Thoracic aorta (tissue), 2 donors: Measurements from ENCODE around the gene FAM120A. TPM values are rescaled to one million over a fixed set of nuclear protein-coding genes. Genes with fewer than 3 reads are reported as not detected.

Experiments used
- ATAC-seq: fragments of 150-250 bp; one replicate; pipeline ENCODE4 v1.8.0; 2017; ENCODE audit warnings: low read depth; ENCODE audit not compliant: insufficient number of reproducible peaks, low FRiP score
- DNase-seq: peaks from one replicate; pipeline ENCODE4 v3.0.0-alpha.2; 2020; ENCODE audit warnings: low spot score
- H3K27ac ChIP-seq, 2 donors: fragments of 200-600 bp; sonication (generic); 1 replicate in 1 of 2; 2 replicates in 1 of 2; pipeline ENCODE4 v1.5.1; 2016; ENCODE audit warnings: mild to moderate bottlenecking in 2 of 2, moderate library complexity in 2 of 2
- H3K27me3 ChIP-seq: fragments of 200-600 bp; sonication (generic); replicated peaks from 2 replicates; pipeline ENCODE4 v1.6.0; 2016; ENCODE audit warnings: mild to moderate bottlenecking; ENCODE audit not compliant: insufficient read depth
- H3K36me3 ChIP-seq: fragments of 200-600 bp; sonication (generic); one replicate; pipeline ENCODE4 v1.5.1; 2016
- H3K4me1 ChIP-seq, 2 donors: fragments of 200-600 bp; sonication (generic); 1 replicate in 1 of 2; 2 replicates in 1 of 2; pipeline versions ENCODE4 v1.5.1 to v1.6.0; 2016; ENCODE audit warnings: low read depth in 2 of 2, mild to moderate bottlenecking in 1 of 2; ENCODE audit not compliant: control insufficient read depth in 1 of 2
- H3K4me3 ChIP-seq: fragments of 200-600 bp; sonication (generic); 2 replicates; pipeline ENCODE4 v1.5.1; 2016; ENCODE audit warnings: mild to moderate bottlenecking
- H3K9me3 ChIP-seq: fragments of 200-600 bp; sonication (generic); 2 replicates; pipeline ENCODE4 v1.5.1; 2016
- total RNA-seq, 2 donors: library from RNA; depleted of rRNA; stranded (reverse); fragments of >200 nt; gene quantifications; one replicate each; pipeline versions ENCODE4 v1.1.0 to v1.2.3, GENCODE V29; 2016
- TF ChIP-seq, protein P1 (sequence below): fragments of 200-600 bp; sonication (generic); IDR thresholded peaks from one replicate; pipeline ENCODE4 v1.5.1; 2019; ENCODE audit warnings: antibody characterized with exemption

FAM120A gene
- total RNA-seq, 2 donors from 2014 or later = 65.3 to 87.8 TPM

DNA sequence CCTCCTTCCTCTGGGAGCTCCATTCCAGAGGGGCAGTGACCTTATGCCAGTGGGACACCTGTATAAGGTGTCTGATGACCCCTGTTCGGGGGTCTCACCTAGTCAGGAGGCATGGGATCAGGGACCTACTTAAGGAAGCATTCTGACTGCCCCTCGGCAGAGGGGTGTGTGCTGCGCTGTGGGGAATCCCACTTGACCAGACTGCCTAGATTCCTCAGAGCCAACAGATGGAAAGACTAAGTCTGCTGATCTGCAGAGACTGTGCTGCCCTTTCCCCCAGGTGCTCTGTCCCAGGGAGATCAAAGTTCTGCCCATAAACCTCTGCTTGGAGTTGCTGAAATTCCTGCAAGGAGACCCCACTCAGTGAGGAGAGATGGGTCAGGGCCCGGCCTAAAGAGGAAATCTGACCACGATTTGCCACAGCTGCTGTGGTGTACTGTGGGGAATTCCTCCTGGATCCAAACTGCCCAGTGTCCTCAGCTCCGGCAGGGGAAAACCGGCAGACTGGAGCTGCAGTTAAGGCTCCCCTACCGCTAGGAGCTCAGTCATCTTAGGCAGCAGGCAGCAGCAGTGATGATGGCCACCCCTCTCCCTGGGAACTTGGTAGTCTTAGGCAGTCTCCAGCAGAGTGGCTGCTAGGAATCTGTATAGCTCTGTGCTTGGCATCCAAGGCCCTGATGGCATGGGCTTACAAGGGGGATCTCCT is 34.8 kb upstream of the FAM120A start:
- no peak for ATAC-seq
- peaks cover 21% of the 10 kb centered on the region for H3K9me3 ChIP-seq
- no peak overlapping the region for H3K4me3 ChIP-seq
- no peaks in the 10 kb centered on the region for H3K36me3 ChIP-seq
- TF ChIP-seq, protein P1, sequence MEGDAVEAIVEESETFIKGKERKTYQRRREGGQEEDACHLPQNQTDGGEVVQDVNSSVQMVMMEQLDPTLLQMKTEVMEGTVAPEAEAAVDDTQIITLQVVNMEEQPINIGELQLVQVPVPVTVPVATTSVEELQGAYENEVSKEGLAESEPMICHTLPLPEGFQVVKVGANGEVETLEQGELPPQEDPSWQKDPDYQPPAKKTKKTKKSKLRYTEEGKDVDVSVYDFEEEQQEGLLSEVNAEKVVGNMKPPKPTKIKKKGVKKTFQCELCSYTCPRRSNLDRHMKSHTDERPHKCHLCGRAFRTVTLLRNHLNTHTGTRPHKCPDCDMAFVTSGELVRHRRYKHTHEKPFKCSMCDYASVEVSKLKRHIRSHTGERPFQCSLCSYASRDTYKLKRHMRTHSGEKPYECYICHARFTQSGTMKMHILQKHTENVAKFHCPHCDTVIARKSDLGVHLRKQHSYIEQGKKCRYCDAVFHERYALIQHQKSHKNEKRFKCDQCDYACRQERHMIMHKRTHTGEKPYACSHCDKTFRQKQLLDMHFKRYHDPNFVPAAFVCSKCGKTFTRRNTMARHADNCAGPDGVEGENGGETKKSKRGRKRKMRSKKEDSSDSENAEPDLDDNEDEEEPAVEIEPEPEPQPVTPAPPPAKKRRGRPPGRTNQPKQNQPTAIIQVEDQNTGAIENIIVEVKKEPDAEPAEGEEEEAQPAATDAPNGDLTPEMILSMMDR = no peak
- no peak overlapping the region for H3K27ac ChIP-seq
- DNase-seq = no peak
- H3K4me1 ChIP-seq = no peaks in the 10 kb centered on the region
- no peaks in the 10 kb centered on the region for H3K27me3 ChIP-seq

DNA sequence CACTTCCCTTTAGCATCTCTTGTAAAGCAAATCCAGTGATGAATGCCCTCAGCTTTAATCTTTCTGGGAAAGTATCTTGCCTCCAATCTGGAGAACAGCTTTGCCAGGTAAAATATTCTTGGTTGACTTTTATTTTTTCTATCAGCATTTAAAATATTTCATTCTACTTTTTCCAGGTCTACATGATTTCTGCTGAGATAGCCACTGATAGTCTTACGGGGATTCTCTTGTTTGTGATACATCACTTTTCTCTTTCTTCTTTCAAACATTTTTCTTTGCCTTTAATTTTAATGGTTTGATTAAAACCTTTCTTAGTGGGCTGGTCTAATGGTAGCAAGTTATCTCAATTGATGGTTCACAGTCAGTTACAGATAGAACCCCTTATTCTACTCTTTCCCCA is 33.9 kb upstream of the FAM120A start:
- Histone ChIP-seq H3K4me1 (no peaks in the 10 kb centered on the region), H3K27ac (no peak overlapping the region), H3K36me3 (no peaks in the 10 kb centered on the region), H3K4me3 (no peak overlapping the region), H3K27me3 (no peaks in the 10 kb centered on the region), H3K9me3 (peaks cover 21% of the 10 kb centered on the region)
- TF ChIP-seq, protein P1 = no peak
- DNase-seq (no peak), ATAC-seq (no peak)

DNA sequence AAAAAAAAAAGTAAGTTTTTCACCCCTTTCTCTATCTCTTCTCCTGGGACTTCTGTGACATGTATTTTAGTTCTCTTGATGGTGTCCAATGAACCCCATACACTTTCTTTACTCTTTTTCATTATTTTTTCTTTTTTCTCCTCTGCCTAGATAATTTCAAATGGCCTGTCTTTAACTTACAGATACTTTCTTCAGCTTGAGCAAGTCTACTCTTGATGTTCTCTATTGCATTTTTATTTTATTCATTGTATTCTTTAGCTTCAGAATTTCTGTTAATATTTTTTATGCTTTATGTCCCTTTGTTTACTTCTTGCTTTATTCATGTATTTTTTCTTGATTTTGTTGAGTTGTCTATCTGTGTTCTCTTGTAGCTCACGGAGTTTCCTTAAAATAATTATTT is 32.5 kb upstream of the FAM120A start:
- peaks cover 21% of the 10 kb centered on the region for H3K9me3 ChIP-seq
- H3K36me3 ChIP-seq = no peaks in the 10 kb centered on the region
- no peaks in the 10 kb centered on the region for H3K27me3 ChIP-seq
- TF ChIP-seq, protein P1 = no peak
- no peak overlapping the region for H3K4me3 ChIP-seq
- no peak for DNase-seq
- no peak for ATAC-seq
- no peak overlapping the region for H3K27ac ChIP-seq
- H3K4me1 ChIP-seq = no peaks in the 10 kb centered on the region

DNA sequence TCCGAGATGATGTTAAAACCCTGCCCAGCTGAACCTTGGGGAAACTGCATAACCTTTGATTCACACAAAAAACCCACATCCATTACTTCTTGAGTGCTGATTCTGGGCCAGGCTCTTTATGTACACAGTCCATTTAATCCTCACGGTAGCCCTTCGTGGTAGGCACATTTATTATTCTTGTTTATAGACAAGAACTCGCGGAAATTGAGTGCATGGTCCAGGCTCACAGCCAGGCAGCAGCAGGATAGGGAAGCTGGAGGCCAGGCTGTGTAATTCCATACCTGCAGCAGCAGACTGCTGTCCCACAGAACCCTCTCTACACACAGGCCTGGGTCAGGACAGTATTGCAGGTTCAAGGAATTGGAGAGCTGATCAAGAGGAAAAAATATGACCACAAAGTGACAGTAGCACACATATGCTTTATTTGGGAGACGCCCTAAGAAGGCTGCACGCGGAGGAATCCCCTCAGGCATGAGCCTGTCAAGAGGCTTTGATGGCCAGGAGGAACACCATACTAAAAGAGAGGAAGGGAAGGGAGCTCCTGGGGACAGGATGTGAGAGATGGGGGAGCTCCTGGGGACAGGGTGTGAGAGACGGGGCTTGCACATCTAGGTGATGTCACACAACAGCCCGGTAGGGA is 28.4 kb upstream of the FAM120A start:
- Histone ChIP-seq H3K36me3 (no peaks in the 10 kb centered on the region), H3K27me3 (no peaks in the 10 kb centered on the region), H3K4me3 (no peak overlapping the region), H3K27ac (no peak overlapping the region), H3K4me1 (no peaks in the 10 kb centered on the region), H3K9me3 (peaks cover 17% of the 10 kb centered on the region)
- ATAC-seq (no peak), DNase-seq (no peak)
- TF ChIP-seq, protein P1 = no peak

- Histone ChIP-seq H3K4me3 (no peak overlapping the region), H3K27ac (no peak overlapping the region), H3K27me3 (no peaks in the 10 kb centered on the region), H3K9me3 (no peaks in the 10 kb centered on the region), H3K36me3 (no peaks in the 10 kb centered on the region), H3K4me1 (no peaks in the 10 kb centered on the region)
- no peak for DNase-seq
- TF ChIP-seq, protein P1 = no peak
- no peak for ATAC-seq
Observed at GRCh38 chr9:93427655-93428379, 23.7 kb upstream of the FAM120A start.
